SU-DHL-6 (cell line): ENCODE data around the gene UTF1.

Source experiments
- H2AFZ ChIP-seq: fragments of 200-600 bp; sonication (generic); 2 replicates; pipeline ENCODE4 v1.6.1; 2014; ENCODE audit warnings: low read depth, mild to moderate bottlenecking, moderate library complexity, mixed read lengths, antibody characterized with exemption, low read length; ENCODE audit not compliant: severe bottlenecking
- H3F3A ChIP-seq: fragments of 200-600 bp; shearing (Covaris generic); 2 replicates; pipeline ENCODE4 v1.6.0; 2016; ENCODE audit warnings: antibody characterized with exemption, mild to moderate bottlenecking; ENCODE audit not compliant: insufficient read depth
- H3K27ac ChIP-seq: fragments of 200-600 bp; sonication (generic); 2 replicates; pipeline ENCODE4 v1.5.1; 2016; ENCODE audit warnings: low read depth, mild to moderate bottlenecking, low read length, moderate library complexity, mixed read lengths
- H3K27me3 ChIP-seq: fragments of 200-600 bp; sonication (generic), shearing (Covaris generic); 2 replicates; pipeline ENCODE4 v1.6.0; 2014; ENCODE audit warnings: mild to moderate bottlenecking, low read length
- H3K36me3 ChIP-seq: fragments of 200-600 bp; sonication (generic); 2 replicates; pipeline ENCODE4 v1.6.1; 2014; ENCODE audit warnings: mild to moderate bottlenecking, low read length, mixed read lengths
- H3K4me2 ChIP-seq: fragments of 300-600, 200-600 bp; shearing (Covaris generic), sonication (generic); 2 replicates; pipeline ENCODE4 v1.6.0; 2014; ENCODE audit warnings: low read length, low read depth, mild to moderate bottlenecking; ENCODE audit not compliant: poor library complexity, severe bottlenecking
- H3K4me3 ChIP-seq: fragments of 200-600 bp; sonication (generic); 2 replicates; pipeline ENCODE4 v1.5.1; 2014; ENCODE audit warnings: antibody characterized with exemption, low read length, mild to moderate bottlenecking, mixed read lengths; ENCODE audit not compliant: insufficient read depth, poor library complexity, severe bottlenecking
- H3K79me2 ChIP-seq: fragments of 200-600 bp; sonication (generic); 2 replicates; pipeline ENCODE4 v1.6.1; 2014; ENCODE audit warnings: mild to moderate bottlenecking, low read length, moderate library complexity; ENCODE audit not compliant: insufficient read depth
- H3K9ac ChIP-seq: fragments of 200-600 bp; sonication (generic); 2 replicates; pipeline ENCODE4 v1.7.0; 2014; ENCODE audit warnings: mild to moderate bottlenecking, low read length
- H3K9me2 ChIP-seq: fragments of 200-600 bp; sonication (generic); replicated peaks from 2 replicates; pipeline ENCODE4 v1.6.1; 2014; ENCODE audit warnings: low read length; ENCODE audit not compliant: insufficient read depth
- H3K9me3 ChIP-seq: fragments of 200-600 bp; sonication (generic); 2 replicates; pipeline ENCODE4 v1.6.1; 2014; ENCODE audit warnings: low read length, mixed read lengths; ENCODE audit not compliant: insufficient read depth
- H4K20me1 ChIP-seq: fragments of 200-600 bp; sonication (generic); 2 replicates; pipeline ENCODE4 v1.6.1; 2014; ENCODE audit warnings: low read depth, mild to moderate bottlenecking, antibody characterized with exemption, low read length, moderate library complexity, mixed read lengths
- CTCF ChIP-seq: fragments of 200-600 bp; sonication (generic); IDR thresholded peaks from one replicate; pipeline ENCODE4 v1.5.1; 2017; ENCODE audit warnings: antibody characterized with exemption, mild to moderate bottlenecking, low read length, moderate library complexity; ENCODE audit not compliant: insufficient read depth, poor library complexity, severe bottlenecking
- EZH2phosphoT487 ChIP-seq: fragments of 200-600 bp; sonication (generic), shearing (Covaris generic); conservative IDR thresholded peaks from 2 replicates; pipeline ENCODE4 v1.6.1; 2018; ENCODE audit warnings: mild to moderate bottlenecking, antibody characterized with exemption, low read length, moderate library complexity, mixed read lengths

UTF1 gene

DNA sequence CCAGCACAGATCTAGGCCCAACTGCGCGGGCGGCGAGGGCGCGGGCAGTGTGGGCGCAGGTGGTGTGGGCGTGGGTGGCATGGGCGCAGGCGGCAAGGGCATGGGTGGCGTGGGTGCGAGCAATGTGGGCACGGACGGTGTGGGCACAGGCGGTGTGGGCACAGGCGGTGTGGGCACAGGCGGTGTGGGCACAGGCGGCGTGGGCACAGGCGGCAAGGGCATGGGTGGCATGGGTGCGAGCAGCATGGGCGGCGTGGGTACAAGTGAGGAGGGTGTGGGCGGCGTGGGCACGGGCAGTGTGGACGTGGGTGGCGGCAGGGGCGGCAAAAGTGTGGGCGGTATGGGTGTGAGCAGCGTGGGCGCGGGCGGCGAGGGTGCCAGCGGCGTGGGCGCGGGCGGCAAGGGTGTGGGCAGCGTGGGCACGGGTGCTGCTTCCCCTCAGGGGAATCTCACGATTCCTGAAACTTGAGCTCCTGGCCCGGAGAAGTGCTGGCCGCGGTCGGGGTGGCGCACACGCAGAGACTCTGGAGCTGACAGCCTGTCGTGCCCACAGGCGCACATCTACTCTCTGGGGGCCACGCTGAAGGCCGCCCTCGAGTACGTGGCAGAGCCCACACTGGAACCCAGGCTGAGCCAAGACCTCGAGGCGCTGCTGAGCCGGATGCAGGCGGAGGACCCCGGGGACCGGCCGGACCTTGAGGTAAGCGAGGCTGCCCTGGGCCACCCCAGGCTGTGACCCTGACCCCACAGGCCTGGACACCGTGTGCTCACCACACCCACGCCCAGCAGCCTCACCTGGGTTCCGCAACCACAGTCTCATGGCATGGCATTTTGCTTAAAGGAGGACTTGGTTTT is 47.0 kb upstream of the UTF1 start:
- no peak overlapping the region for H2AFZ ChIP-seq
- H3K79me2 ChIP-seq = no peaks in the 10 kb centered on the region
- H3K27ac ChIP-seq = no peak overlapping the region
- H3K4me3 ChIP-seq = no peak overlapping the region
- H3K4me2 ChIP-seq = no peak overlapping the region
- H3F3A ChIP-seq = no peaks in the 10 kb centered on the region
- H4K20me1 ChIP-seq = no peaks in the 10 kb centered on the region
- H3K36me3 ChIP-seq = no peaks in the 10 kb centered on the region
- H3K27me3 ChIP-seq = no peaks in the 10 kb centered on the region
- peaks cover 2% of the 10 kb centered on the region; the same call in 1 of the 2 replicates for H3K9me3 ChIP-seq
- TF ChIP-seq CTCF (no peak), EZH2phosphoT487 (no peak)
- H3K9me2 ChIP-seq = no peaks in the 10 kb centered on the region
- no peak overlapping the region for H3K9ac ChIP-seq

- Histone ChIP-seq H2AFZ (no peak overlapping the region), H3K27me3 (no peaks in the 10 kb centered on the region), H3F3A (no peaks in the 10 kb centered on the region), H3K4me3 (no peak overlapping the region), H3K79me2 (no peaks in the 10 kb centered on the region), H4K20me1 (no peaks in the 10 kb centered on the region), H3K9ac (no peak overlapping the region), H3K9me2 (no peaks in the 10 kb centered on the region), H3K9me3 (no peaks in the 10 kb centered on the region), H3K36me3 (no peaks in the 10 kb centered on the region), H3K27ac (no peak overlapping the region), H3K4me2 (no peak overlapping the region)
- TF ChIP-seq EZH2phosphoT487 (no peak), CTCF (no peak)
These were observed 46.2 kb upstream of the UTF1 start for GRCh38 chr10:133183646-133184378.

DNA sequence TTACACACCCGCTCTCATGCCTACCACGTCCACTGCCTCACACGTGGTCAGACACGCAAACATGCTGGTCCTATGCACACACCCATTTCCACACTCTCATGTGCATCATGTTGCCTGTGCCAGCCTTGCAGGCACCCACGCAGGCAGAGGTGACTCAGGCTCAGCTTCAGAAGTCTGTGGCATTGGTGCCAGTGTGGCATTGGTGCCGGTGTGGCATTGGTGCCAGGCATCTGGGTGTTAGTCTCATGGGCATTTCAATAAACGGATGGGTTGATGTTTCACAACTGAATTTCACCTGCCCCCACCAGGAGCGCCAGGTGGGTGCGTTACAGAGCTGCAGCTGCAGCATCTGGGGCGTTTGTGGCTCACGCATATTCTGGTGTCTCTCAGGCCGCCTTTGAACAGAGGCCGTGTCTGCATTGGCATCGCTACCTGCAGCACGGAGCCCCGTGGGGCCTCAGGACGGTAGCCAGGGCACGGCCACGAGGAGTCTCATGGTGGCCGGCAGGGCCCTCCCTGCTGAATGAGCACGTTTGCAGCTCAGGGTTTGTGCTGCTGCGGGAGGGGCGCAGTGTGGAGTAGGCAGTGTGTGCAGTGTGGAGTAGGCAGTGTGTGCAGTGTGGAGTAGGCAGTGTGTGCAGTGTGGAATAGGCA is 45.3 kb upstream of the UTF1 start:
- Histone ChIP-seq H2AFZ (no peak overlapping the region), H3K4me2 (no peak overlapping the region), H3K4me3 (no peak overlapping the region), H3K9me2 (no peaks in the 10 kb centered on the region), H3F3A (no peaks in the 10 kb centered on the region), H3K9me3 (no peaks in the 10 kb centered on the region), H3K27ac (no peak overlapping the region), H3K27me3 (no peaks in the 10 kb centered on the region), H3K36me3 (no peaks in the 10 kb centered on the region), H3K9ac (no peak overlapping the region), H4K20me1 (no peaks in the 10 kb centered on the region), H3K79me2 (no peaks in the 10 kb centered on the region)
- no peak for TF ChIP-seq EZH2phosphoT487
